Retinal pigment epithelial cell (primary cell): ENCODE measurements around the gene RASL11B.
A peak's percentile ranks its signal among the peaks of the same experiment; 100 is the strongest.

Experiments used
- DNase-seq: peaks from one replicate; pipeline ENCODE4 v3.0.0-alpha.2; 2010; ENCODE audit warnings: low read depth
- H3K4me3 ChIP-seq: 2 replicates; pipeline ENCODE4 v1.5.1; 2011; ENCODE audit warnings: mild to moderate bottlenecking, low read length, control low read depth, moderate library complexity
- TF ChIP-seq, protein P1 (sequence below): conservative IDR thresholded peaks from 2 replicates; pipeline ENCODE4 v1.5.1; 2011; ENCODE audit warnings: low read depth, low read length, control low read depth, inconsistent platforms

The RASL11B gene

DNA sequence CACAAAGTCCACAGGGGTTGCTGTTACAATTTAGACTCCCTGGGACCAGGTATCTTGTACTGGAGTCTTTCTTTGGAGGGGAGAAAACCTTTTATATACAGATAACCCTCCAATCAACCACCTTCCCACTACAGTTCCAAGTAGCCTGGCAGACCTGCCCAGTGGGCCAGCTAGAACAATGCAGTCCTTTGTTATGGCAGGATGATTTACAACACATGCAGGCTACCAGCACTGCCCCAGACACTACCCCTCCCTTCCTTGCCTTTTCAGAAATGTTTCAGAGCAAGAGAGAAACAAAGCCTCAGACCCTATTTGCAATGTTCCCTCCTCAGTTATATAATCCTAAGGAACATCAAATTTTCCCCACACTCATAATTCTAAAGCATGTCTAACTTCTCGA is 11.1 kb downstream of the RASL11B start:
- TF ChIP-seq, protein P1, sequence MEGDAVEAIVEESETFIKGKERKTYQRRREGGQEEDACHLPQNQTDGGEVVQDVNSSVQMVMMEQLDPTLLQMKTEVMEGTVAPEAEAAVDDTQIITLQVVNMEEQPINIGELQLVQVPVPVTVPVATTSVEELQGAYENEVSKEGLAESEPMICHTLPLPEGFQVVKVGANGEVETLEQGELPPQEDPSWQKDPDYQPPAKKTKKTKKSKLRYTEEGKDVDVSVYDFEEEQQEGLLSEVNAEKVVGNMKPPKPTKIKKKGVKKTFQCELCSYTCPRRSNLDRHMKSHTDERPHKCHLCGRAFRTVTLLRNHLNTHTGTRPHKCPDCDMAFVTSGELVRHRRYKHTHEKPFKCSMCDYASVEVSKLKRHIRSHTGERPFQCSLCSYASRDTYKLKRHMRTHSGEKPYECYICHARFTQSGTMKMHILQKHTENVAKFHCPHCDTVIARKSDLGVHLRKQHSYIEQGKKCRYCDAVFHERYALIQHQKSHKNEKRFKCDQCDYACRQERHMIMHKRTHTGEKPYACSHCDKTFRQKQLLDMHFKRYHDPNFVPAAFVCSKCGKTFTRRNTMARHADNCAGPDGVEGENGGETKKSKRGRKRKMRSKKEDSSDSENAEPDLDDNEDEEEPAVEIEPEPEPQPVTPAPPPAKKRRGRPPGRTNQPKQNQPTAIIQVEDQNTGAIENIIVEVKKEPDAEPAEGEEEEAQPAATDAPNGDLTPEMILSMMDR, result no peak
- DNase-seq, result no peak
- no peak overlapping the region for H3K4me3 ChIP-seq

DNA sequence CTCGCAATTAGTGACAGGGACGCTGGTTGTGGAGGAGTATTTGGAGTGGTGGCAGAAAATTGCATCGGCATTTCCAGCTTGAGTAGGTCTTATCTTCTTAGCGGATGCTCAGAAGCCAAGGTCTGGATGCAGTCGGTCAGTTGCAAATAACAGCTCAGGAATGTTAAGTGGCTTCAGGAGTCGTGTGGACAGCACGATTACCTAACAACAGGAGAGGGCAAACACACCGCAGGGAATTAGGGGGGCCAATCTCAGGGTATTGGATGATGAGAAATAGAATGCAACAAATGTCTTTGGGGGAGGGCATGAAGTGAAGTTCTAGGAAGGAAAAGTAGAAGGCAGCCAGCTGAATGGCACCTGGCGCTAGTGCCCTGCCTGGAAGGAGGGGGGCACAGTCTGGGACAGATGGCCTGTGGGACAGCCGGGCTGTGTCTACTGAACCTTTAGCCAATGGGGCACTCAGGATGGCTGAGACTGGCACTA is 11.8 kb downstream of the RASL11B start:
- no peak overlapping the region for H3K4me3 ChIP-seq
- TF ChIP-seq, protein P1, result no peak
- peak; percentile 80 for DNase-seq

DNA sequence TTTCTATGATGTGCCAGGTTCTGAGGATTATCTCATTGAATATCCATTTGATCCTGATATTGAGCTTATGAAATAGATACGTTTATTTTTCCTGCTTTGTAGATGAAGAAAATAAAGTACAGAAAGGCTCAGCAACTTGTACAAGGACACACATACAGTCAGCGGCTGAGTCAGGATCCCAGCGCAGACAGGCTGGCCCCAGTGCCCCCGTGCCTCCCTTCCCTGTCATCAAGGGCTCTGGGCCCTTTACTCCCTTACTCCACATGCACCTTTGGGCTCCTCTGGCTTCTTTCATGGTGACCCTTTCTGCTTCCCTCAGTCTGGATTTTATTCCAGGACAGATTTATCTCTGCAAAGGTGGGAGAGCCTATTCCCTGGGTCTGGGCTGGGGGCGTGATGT is 12.8 kb downstream of the RASL11B start:
- no peak for DNase-seq
- no peak overlapping the region for H3K4me3 ChIP-seq
- TF ChIP-seq, protein P1, result no peak

DNA sequence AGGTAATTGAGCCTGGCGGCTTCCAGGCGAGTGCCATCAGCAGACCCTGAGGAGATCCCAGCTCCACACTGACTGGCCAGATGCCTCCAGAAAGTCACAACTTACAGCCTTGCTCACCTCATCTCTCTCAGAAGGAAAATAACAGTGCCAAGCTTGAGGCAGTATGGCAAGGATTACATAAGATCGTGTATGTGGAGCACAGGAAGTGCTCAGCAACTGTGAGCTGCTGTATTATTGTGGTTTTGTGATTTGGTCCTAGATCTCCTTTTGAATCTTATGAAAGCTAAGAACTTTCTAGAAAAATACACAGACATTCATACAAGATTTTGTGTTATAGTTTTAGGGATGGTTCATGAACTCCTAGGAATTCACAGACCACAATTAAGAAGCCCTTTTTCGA is 14.0 kb downstream of the RASL11B start:
- no peak overlapping the region for H3K4me3 ChIP-seq
- TF ChIP-seq, protein P1, result no peak
- DNase-seq, result no peak

DNA sequence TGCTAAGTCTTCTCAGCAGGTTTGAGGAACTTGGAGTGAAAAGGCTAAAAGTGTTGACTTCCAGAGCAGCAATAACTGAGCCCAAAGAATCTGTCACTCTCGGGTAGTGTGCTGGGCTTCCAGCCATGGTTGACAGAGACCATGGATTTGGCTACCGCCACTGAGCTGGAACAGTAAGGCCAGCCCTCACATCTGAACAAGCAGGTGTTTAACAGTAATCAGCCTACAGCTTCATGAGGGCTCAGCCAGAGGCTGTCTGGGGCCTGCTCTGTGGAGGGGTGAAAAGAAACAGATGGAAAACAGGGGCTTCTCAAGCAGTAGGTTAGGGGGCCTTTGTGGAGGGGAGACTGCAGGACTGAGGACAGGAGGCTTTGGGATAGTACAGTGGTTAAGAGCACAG is 14.9 kb downstream of the RASL11B start:
- H3K4me3 ChIP-seq, result no peak overlapping the region
- TF ChIP-seq, protein P1, result no peak
- DNase-seq, result no peak

DNA sequence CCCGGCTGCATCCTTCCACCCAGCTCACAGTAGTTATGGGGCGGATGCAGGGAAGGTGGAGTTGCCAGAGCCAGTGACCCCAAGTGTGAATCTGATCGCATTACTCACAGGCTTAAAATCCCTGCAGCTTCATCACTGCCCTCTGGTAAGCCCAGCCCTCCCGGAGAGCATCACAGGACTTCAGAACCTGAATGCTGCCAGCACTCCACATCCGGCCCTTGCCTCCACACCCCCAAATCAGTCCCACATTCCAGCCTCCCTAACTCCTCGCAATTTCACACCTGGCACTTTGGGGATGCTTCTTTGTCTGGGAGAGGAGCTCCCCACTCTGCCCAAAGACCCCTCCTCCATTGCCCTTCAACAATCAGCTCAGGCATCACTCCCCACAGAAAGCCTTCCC is 15.6 kb downstream of the RASL11B start:
- TF ChIP-seq, protein P1, result no peak
- no peak for DNase-seq

DNA sequence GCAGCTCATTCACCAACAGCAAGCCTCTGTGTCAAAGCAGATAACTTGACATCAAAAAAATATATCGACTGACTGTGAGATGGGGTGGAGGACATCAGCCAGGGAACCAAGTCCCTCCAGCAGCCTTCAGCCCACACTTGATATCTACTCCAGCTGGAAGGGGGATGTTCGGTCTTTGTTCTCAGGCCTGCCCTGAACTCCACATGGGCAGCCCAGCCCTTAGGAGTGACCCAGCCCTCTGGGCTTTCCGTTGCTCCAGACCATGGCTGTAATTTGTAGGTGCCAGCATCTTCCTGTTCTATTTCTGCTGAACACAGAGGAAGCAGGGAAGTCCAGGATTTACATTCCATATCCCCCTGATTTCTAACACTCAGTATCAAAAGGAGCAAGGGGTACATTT is 17.4 kb downstream of the RASL11B start:
- no peak for DNase-seq
- no peak overlapping the region for H3K4me3 ChIP-seq
- TF ChIP-seq, protein P1, result no peak

More for the DNA sequence above, 15.6 kb downstream of the RASL11B start:
- no peak overlapping the region for H3K4me3 ChIP-seq
